ENCODE data around the gene ZCWPW2.

Gene ZCWPW2

GRCh38 chr3:28348629-28349468 lies at the start of gene ZCWPW2, which contains the start of gene AZI2:
Gene ZCWPW2, plus strand, starts transcription at chr3:28348721. Its CDS starts 64,348 bp downstream, at chr3:28413069.
Gene AZI2, minus strand, starts transcription at chr3:28348824. Its CDS starts 8,207 bp downstream, at chr3:28340617.
- peak; percentile 88 for DNase-seq

GRCh38 chr3:28299705-28300104 lies 48.8 kb upstream of the ZCWPW2 start:
- no peak for DNase-seq

- DNase-seq = no peak
Observed at GRCh38 chr3:28300345-28300962, 48.1 kb upstream of the ZCWPW2 start.

- DNase-seq = no peak
Observed at GRCh38 chr3:28301688-28302087, 46.8 kb upstream of the ZCWPW2 start.

- DNase-seq = no peak
Observed at GRCh38 chr3:28308196-28308595, 40.3 kb upstream of the ZCWPW2 start.

GRCh38 chr3:28315711-28316110 lies 32.8 kb upstream of the ZCWPW2 start:
- no peak for DNase-seq

- DNase-seq = no peak
Observed at GRCh38 chr3:28316226-28316625, 32.3 kb upstream of the ZCWPW2 start.

GRCh38 chr3:28317438-28318022 lies 31.0 kb upstream of the ZCWPW2 start:
- no peak for DNase-seq

- no peak for DNase-seq
Observed at GRCh38 chr3:28320981-28321380, 27.5 kb upstream of the ZCWPW2 start.

- no peak for DNase-seq
Observed at GRCh38 chr3:28322464-28322863, 26.1 kb upstream of the ZCWPW2 start.

- no peak for DNase-seq
Observed at GRCh38 chr3:28326458-28326926, 22.0 kb upstream of the ZCWPW2 start.

GRCh38 chr3:28328188-28329151 lies 20.1 kb upstream of the ZCWPW2 start:
- no peak for DNase-seq

GRCh38 chr3:28334552-28334951 lies 14.0 kb upstream of the ZCWPW2 start:
- DNase-seq = no peak

GRCh38 chr3:28335246-28335645 lies 13.3 kb upstream of the ZCWPW2 start:
- no peak for DNase-seq

GRCh38 chr3:28337230-28337629 lies 11.3 kb upstream of the ZCWPW2 start:
- DNase-seq = no peak

GRCh38 chr3:28343144-28343543 lies 5.4 kb upstream of the ZCWPW2 start:
- no peak for DNase-seq

- no peak for DNase-seq
Observed at GRCh38 chr3:28345690-28346089, 2.8 kb upstream of the ZCWPW2 start.

- DNase-seq = no peak
Observed at GRCh38 chr3:28347374-28348264, 902 bp upstream of the ZCWPW2 start.

GRCh38 chr3:28348265-28348628 lies 274 bp upstream of the ZCWPW2 start:
- no peak for DNase-seq

- DNase-seq = no peak
Observed at GRCh38 chr3:28349469-28350000, 1.0 kb downstream of the ZCWPW2 start.

GRCh38 chr3:28376424-28376823 lies 27.9 kb downstream of the ZCWPW2 start:
- no peak for DNase-seq
